ENCODE measurements around the gene CCDC69. TPM values are rescaled to one million over a fixed set of nuclear protein-coding genes. Genes with fewer than 3 reads are reported as not detected.

The CCDC69 gene
- total RNA-seq, 1 donor from 2014 or later = 0.07 TPM

GRCh38 chr5:151231359-151231758 is 7.5 kb upstream of the CCDC69 start:
- no peaks in the 10 kb centered on the region for H3K27me3 ChIP-seq
- H2AFZ ChIP-seq (replicated peaks) = no peak overlapping the region
- H3K79me2 ChIP-seq (ENCODE audit: low read depth) = no peaks in the 10 kb centered on the region
- Mint-ChIP-seq H3K36me3 (no peaks in the 10 kb centered on the region), H3K4me3 (no peak overlapping the region), H3K27me3 (ENCODE audit: insufficient read depth, low read depth) (peaks cover 9% of the 10 kb centered on the region), H3K9me3 (no peaks in the 10 kb centered on the region), H3K4me1 (no peaks in the 10 kb centered on the region), H3K27ac (no peak overlapping the region)
- H3K4me1 ChIP-seq = peaks cover 3% of the 10 kb centered on the region
- TF ChIP-seq EZH2phosphoT487 (IDR thresholded peaks at IDR 0.05) = no peak
- no peak for TF ChIP-seq EZH2 (IDR thresholded peaks at IDR 0.05)
- TF ChIP-seq CTCF (IDR thresholded peaks at IDR 0.05) = no peak
- no peaks in the 10 kb centered on the region for H4K20me1 ChIP-seq (ENCODE audit: low read depth)
- H3K4me3 ChIP-seq = no peak overlapping the region
- H3F3A ChIP-seq (ENCODE audit: low read depth) = no peaks in the 10 kb centered on the region
- H3K9me3 ChIP-seq (ENCODE audit: low read depth) = no peaks in the 10 kb centered on the region
- no peak overlapping the region for H3K27ac ChIP-seq
- DNase-seq (ENCODE audit: low spot score) = no peak
- H3K4me2 ChIP-seq = no peak overlapping the region
- no peaks in the 10 kb centered on the region for H3K36me3 ChIP-seq
- no peak overlapping the region for H3K9ac ChIP-seq

- TF ChIP-seq EZH2 (IDR thresholded peaks at IDR 0.05) (no peak), EZH2phosphoT487 (IDR thresholded peaks at IDR 0.05) (no peak), CTCF (IDR thresholded peaks at IDR 0.05) (no peak)
- Histone ChIP-seq H3K79me2 (ENCODE audit: low read depth) (no peaks in the 10 kb centered on the region), H2AFZ (replicated peaks) (peak overlapping the region; percentile 42), H3K4me3 (no peak overlapping the region), H3K9me3 (ENCODE audit: low read depth) (no peaks in the 10 kb centered on the region), H3K36me3 (no peaks in the 10 kb centered on the region), H3K27ac (no peak overlapping the region), H3K4me1 (peaks cover 3% of the 10 kb centered on the region), H4K20me1 (ENCODE audit: low read depth) (no peaks in the 10 kb centered on the region), H3K4me2 (no peak overlapping the region), H3F3A (ENCODE audit: low read depth) (no peaks in the 10 kb centered on the region), H3K9ac (no peak overlapping the region), H3K27me3 (no peaks in the 10 kb centered on the region)
- H3K4me1 Mint-ChIP-seq = peaks cover 3% of the 10 kb centered on the region
- no peak for DNase-seq (ENCODE audit: low spot score)
- H3K27me3 Mint-ChIP-seq (ENCODE audit: insufficient read depth, low read depth) = peaks cover 9% of the 10 kb centered on the region
- H3K9me3 Mint-ChIP-seq = no peaks in the 10 kb centered on the region
- no peaks in the 10 kb centered on the region for H3K36me3 Mint-ChIP-seq
- H3K4me3 Mint-ChIP-seq = no peak overlapping the region
- H3K27ac Mint-ChIP-seq = no peak overlapping the region
Observed at GRCh38 chr5:151230048-151230680, 6.3 kb upstream of the CCDC69 start.

- no peak overlapping the region for H2AFZ ChIP-seq (replicated peaks)
- no peaks in the 10 kb centered on the region for H3K79me2 ChIP-seq (ENCODE audit: low read depth)
- no peak for DNase-seq (ENCODE audit: low spot score)
- Mint-ChIP-seq H3K9me3 (no peaks in the 10 kb centered on the region), H3K4me1 (peaks cover 5% of the 10 kb centered on the region), H3K4me3 (no peak overlapping the region), H3K36me3 (no peaks in the 10 kb centered on the region), H3K27me3 (ENCODE audit: insufficient read depth, low read depth) (peaks cover 11% of the 10 kb centered on the region), H3K27ac (no peak overlapping the region)
- no peaks in the 10 kb centered on the region for H3K27me3 ChIP-seq
- no peak for TF ChIP-seq EZH2phosphoT487 (IDR thresholded peaks at IDR 0.05)
- no peak for TF ChIP-seq CTCF (IDR thresholded peaks at IDR 0.05)
- TF ChIP-seq EZH2 (IDR thresholded peaks at IDR 0.05) = no peak
- no peaks in the 10 kb centered on the region for H4K20me1 ChIP-seq (ENCODE audit: low read depth)
- H3K4me1 ChIP-seq = peaks cover 3% of the 10 kb centered on the region
- no peaks in the 10 kb centered on the region for H3F3A ChIP-seq (ENCODE audit: low read depth)
- H3K9me3 ChIP-seq (ENCODE audit: low read depth) = no peaks in the 10 kb centered on the region
- H3K4me3 ChIP-seq = no peak overlapping the region
- H3K36me3 ChIP-seq = no peaks in the 10 kb centered on the region
- H3K27ac ChIP-seq = no peak overlapping the region
- no peak overlapping the region for H3K9ac ChIP-seq
- no peak overlapping the region for H3K4me2 ChIP-seq
Observed at GRCh38 chr5:151228986-151229385, 5.1 kb upstream of the CCDC69 start.

All from neural progenitor cell (in vitro differentiated cells).